Stimulated activated CD8-positive, alpha-beta memory T cell treated with anti-CD3 and anti-CD28 coated beads, Interleukin-12 subunit alpha, Interleukin-12 subunit beta, amount 100 ng/mL, for 24 hours (primary cell): ENCODE results near the gene SNCAIP.

Experiments used
- DNase-seq: peaks from one replicate; pipeline ENCODE4 v3.0.0-alpha.2; 2020; ENCODE audit errors: extremely low read depth

SNCAIP gene

DNA sequence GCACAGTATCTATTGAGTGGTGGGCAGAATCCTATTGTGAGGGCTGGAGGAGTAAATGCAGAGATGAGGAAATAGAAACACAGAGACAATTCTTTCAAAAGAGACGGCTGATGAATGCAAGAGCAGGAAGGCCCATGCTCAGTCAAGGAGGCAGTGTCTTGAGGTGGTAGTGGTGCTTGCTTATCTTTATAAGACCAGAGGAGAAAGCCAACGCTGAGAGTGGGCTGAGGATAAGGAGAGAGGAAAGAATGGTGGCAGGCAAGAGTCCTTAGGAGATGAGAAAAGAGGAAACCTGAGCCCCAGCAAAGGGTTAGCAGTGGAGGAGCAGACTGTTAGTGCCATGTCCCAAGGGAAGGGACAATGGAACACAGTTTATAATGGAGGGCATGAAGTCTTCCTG, 86.0 kb downstream of the SNCAIP start:
- no peak for DNase-seq

DNA sequence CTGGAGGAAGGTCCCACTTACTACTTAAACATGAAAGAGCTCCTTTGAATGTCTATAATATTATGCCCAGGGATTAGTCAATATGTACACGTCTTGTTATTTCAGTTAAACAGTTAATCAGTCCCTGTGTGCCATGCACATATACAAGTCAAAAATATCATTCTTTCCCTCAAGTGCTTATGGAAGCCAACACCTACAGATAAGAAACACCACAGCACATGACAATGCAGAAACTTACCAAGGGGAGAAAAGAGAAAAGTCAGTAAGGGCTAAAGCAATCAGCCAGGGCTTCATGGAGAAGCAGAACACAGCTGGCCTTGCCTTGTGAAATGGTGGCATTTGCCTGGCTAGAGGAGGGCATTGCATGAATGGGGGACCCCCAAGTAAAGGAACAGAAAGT, 88.3 kb downstream of the SNCAIP start:
- no peak for DNase-seq

DNA sequence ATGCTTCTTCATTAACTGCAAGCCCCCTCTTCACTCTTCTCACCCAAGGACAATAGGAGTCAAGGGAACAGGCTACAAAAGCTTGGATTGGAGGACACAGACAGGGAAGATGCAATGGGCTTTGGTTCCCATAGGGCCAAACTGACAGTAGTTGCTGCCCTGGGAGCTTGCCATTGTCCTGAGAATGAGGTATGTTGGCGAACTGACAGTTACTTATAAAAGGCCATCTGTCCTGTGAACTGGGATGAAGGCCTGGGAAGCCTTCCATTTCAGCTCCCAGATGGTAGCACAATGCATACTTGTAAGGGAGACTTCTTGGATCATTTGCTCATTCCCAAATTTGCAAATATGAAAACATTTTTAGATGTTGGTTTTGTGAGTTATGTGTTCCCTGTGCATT, 88.9 kb downstream of the SNCAIP start:
- no peak for DNase-seq

DNA sequence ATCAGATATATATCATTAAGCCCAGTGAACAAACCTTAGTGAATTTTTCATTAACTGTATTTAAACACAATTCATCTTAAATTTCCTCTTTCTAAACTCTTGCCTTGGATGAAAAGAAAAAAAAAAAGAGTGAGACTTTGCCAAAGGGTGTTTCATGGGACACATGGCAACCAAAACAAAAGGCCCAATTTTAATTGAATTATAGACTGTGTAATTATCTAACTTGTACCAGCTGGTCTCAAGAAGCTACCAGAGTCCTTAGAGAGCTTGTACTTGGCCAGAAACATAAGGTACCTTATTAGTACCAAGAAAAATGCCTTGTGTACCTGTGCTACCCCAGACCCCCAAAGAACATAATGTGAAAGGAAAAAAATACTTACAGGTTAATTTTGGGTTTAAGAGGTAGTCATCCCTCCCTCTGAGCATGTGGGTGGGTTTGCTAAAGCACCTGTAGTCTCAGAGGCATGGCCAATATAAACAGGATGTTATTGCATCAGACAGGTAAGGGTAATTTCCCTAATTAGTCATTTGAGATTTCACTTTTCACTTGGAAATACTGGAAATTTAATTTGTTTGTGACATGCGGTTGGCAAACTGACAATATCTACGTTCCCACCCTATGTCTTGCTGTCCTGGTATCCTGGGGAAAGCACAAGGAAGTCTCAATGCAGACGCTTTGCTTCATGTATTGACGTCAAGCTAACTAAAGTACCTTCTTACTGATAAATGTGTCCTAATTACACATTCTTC, 90.1 kb downstream of the SNCAIP start:
- DNase-seq, result no peak

DNA sequence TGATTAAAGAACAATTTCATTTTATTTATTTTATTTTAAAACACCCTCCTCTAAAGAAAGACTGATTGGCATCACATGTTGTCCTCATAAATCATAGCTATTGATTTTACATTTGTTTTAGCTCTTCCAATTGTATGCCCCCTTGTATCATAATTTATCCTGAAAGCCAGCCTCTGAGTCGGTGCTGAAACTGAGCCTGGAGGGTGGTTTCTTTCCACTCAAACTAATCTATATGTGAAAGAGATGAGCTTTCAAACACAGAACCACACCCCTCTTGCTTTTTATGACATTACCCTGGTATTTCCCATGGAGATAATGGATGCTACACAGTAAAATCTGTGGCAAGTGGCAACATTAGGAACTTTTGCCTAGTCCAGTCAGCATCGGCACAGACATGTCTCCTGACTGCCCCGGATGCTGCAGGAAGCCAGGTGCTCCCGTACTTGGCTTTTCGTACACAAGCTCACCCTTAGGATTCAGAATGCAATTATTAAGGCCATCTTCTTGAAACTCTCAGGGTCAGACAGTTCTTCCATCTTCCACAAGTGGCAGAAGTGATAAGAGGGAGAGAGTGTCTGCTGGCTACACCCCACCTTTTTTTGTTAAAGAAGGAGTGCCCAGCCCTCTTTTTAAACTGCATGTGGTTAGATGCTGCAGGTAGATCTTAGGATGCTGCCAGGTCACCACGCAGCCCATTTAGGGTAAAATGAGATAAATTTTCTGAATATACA, 91.1 kb downstream of the SNCAIP start:
- no peak for DNase-seq

DNA sequence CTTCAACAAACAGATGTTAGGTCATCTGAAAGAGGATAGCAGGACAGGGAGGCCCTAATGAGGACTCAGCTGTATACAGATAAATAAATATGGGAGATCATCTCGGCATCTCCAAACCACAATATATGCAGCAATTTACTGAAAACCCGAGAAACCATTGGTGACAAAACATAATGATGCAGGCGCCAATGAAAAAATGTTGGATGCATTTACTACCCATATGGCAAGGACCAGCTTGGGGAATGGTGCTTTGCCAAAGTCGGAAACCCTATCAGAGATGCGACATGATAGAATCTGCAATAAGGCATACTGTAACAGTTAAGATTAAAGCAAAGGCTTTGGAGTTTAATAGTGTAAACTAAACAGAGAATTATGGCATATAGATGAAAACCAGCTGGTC, 92.0 kb downstream of the SNCAIP start:
- no peak for DNase-seq

DNA sequence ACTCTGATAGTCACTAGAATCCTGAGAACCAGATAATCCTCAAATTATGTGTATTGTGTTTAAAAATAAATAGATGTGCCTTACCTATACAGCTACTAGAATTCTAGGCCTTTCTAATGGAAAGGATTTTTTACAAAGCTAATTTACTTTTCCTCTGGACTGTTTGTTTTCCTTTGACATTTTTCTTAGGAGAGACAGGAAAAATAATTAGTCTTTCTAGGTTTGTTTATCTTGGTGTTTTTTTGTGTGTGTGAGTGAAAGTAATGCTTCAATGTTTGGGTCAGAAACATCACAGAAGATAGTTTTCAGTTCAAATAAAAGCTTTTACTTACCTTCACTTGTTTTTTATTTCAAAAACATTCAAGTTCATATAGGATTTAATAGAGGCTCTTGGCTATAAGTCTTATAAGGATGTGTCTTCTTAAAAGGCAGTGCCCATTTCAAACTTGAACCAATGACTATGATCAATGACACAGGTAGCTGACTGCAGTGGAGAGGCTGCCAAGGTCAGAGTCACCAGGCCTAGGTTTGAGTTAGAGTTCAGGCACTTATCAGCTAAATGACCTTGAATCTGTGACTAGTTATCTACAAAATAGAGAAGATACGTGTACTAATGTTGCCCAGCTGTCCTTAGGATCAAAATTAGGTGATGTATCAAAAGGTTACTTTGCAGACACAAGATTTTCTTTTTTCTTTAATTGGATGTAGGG, 92.8 kb downstream of the SNCAIP start:
- no peak for DNase-seq

DNA sequence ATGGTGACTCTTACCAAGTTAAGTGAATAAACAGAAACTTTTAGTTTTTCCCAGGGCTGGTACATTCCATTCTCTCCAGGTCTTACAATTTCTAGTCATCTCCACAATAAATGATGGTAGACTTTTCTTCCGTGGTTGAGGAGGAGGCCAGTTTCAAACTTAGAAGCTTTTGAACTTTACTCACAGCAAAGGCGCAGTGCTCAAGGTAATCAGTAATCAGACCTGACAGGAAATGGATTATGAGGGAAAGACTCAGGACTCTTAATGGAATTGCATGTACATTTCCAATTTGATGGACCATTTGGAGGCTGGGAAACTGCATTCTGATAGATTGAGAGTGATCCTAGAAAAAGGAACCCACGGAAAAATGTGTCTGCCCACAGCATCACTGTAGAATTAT, 93.7 kb downstream of the SNCAIP start:
- no peak for DNase-seq

DNA sequence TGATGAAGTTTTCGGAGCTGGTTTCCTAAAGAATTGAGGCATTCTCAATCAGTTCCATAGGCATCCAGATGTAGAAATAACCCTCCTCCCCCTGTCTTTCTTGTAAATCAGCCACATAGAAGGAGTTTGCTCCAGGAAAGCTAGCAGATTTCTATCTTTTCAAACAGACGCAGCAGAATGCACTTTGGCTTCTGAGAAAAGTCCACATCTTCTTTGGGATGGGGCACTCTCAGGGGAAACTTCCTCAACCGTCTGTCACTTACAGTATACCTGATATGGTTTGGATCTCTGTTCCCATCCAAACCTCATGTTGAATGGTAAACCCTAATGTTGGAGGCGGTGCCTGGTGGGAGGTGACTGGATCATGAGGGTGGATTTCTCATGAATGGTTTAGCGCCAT, 94.1 kb downstream of the SNCAIP start:
- no peak for DNase-seq

DNA sequence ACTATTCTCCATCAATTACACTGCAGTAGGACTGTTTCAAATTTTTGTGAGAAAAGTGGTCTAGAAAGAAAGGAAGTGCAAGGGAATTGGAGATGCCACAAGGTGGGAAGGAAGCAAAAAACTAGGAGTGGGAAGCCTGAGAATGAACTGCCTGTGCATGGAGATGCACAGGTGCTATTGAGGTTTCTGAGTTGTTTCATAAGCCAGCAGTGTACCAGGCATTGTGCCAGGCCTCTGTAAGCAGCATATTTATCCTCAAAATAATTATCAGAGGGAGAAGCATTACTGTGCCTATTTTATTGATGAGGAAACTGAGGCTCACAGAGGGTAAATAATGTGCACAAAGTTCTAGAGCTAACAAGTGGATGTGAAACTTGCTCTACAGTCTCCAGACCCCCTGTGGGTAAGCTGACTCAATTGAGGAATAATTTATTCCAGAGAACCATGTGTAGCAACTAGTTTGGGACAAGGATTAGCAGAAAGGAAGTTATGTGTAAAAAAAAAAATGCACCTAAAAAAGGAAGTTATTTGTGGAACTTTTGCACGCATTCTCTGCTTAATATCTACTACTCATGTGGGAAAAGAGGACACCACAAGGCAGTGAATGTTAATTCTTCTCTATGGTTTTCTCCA, 96.7 kb downstream of the SNCAIP start:
- DNase-seq, result no peak

DNA sequence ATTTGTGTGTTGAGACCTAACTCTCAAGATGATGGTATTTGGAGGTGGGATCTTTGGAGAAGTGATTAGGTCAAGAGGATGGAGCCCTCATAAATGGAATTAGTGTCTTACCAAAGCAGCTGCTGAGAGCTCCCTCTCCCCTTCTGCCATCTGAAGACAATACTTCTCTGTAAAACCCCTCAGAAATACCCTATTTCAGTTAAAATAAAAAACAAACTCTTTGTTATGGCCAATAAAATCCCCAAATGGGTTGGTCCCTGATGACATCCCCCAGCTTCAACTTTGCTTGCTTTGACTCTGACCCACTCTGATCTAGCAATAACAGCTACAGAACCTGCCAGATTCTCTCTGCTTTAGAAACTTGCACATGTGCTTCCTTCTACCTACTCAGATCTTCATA, 100.9 kb downstream of the SNCAIP start:
- DNase-seq, result no peak

DNA sequence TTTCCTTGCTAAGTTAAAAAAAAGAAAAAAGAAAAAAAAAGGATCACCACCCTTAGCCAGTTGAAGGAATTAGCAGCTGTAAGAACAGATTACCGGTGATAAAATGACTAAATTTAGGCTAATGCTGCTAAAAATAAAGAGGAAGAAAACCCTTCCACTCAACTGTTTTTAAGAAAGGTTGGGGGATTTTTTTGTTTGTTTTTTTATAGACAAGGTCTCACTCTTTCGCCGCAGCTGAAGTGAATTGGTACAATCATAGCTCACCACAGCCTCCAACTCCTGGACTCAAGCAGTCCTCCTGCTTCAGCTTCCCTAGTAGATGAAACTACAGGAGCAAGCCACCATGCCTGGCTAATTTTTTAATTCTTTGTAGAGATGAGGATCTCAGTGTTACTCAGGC, 101.7 kb downstream of the SNCAIP start:
- no peak for DNase-seq

DNA sequence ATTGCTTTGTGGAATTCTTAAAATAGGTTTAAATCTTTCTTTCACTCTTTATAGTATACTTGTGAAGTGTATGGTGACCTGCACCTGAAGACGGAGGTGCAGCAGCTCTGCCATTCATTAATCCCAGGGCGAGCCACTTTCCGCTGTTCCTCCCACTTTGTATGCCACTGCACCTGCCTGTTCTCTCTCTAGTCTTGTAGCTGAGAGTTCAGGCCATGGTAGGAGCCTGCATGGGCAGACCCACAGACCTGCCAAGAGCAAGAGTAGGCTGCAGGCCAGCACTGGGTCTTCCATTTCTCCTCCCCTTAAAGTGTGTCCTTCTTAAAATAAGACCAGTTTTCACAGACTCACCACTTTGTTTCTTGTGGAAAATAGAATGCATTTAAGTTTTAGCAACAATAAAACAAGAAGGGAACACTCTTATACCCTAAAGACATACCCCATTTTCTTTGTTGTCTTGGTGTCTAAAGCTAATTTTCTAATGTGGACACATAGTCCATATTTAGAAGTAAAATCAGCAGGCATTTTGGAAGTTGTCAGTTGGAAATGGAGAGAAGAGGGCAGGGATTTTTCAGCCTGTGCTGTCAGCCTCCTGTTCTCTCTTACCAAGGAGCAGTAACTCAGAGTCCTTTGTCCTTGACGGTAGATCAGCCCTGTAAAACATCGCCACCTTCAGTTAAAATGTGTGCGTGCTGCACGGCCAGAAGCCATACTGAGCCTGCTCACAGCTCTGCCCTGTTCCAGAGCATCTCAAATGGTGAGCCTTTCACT, 103.2 kb downstream of the SNCAIP start:
- no peak for DNase-seq

DNA sequence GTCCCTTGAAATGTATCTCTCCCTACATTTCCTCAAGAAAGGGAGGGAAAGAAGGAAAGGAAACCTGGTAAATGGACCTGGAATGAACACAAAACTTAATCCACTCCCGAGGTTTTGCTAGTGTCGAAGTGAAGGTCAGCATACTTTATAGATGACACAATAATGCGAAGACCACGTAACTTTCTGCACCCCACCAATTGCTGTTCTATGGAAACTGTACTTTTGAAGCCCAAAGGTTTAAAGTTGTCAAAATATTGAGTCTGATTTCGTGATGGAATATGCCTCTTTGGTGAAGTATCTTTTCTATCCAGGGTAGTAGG, 103.7 kb downstream of the SNCAIP start:
- no peak for DNase-seq

DNA sequence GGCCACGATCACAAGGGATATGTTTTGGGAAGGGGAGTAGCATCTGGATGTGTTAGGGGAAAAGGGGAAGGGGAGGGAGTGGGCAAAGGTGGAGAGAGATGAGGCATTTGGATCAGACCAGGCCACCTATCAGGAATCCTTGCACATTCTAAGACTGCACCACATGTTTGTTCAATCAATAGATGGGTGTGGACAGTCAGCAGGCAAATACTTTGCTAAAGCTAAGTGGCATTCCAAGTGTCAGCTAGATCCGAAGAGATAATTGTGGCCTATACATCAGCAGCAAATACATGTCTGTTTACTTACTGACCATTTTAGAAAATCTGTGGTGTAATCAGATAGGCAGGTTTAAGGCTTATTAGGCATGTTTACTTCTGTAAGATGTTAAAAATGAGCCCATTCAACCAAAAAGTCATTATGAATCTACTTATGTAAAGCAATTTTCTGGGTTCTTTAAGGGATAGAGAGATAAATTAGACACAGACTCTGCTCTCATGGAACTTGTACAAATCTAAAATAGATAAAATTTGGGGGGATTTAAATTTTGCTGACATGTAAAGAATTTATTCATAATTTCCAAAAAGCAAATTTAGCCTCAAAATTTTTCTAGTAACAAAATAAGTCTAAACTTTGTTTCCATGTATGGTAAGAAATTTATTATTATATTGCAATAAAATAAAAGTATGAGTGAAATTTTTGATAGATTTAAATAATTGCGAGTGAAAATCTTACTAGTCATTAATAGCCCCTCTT, 107.3 kb downstream of the SNCAIP start:
- no peak for DNase-seq

DNA sequence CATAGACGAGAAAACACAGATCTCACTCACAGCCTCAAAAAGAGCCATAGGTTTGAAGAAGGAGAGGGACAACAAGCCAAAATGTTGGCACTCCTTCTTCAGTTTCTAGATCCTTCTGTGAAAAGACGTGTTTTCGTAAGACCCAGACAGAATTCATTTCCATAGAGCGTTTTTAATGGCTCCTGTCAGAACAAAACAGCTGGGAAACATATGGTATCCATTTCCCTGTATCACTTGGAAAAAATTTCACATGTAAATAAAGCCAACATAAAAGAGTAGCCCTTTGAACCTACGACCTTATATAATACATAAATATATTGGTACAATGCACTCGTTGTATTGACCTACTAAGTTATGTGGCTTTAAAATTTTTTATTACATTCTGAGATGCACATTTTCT, 108.1 kb downstream of the SNCAIP start:
- no peak for DNase-seq

DNA sequence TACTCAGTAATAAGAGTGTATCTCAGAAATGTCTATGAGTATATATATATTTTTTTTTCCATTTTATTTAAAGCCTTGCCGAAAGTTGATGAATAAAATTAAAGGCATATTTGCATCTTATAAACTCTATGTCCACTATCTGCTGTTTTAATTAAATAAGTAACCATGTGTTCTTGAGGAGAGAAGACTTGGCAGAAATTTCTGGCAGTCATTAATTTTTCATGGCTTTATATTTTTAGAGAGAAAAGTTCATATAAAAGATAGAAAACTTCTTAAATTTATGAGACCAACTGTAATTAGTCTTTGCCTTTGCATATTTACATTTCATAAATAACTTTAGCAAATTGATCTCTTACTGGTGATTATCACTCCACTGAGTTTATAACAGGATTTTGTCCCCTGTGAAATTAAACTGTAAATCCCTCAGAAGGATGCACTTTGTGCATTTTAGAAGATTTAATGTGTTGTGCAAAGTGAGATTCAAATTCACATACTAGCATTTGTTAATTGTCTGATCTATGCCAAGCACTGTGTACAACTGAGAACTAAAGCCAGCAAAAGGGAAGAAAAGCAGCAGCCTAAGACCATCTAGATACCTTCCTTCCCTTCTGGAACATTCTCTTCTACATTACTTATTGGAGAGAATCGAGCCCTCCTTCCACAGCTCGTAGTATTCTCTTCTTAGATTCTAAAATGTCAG, 108.7 kb downstream of the SNCAIP start:
- no peak for DNase-seq

DNA sequence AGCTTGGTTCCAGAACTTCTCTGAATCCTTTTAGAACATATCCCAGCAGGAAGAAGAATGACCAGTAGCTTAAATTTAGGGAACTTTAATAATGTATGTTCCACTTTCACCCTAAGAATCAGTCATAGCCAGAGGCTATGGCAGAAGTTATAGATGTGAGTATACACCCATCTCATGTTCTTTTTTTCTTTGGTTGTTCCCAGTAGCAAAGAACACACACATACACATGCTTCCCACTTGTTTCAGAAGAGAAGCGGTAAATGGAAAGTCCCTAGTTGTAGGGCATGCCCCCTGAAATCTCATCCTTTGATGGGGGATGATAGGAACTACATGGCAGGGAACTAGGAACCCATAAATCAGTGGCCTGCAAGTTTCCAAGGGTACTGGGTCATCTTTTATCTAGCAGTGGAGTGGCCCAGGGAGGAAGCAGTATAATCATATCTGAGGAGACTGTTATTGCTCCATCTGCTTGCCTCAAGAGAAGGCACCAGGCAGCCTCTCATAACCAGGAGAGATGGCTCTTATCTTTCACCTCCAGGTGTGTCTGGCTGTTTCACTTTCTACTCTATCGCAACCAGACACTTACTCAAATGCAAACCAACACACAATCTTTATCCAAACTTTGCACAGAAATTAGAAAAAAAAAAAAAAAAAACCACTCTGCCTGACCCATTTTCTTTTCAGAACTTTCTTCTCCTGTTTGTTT, 109.5 kb downstream of the SNCAIP start:
- no peak for DNase-seq

DNA sequence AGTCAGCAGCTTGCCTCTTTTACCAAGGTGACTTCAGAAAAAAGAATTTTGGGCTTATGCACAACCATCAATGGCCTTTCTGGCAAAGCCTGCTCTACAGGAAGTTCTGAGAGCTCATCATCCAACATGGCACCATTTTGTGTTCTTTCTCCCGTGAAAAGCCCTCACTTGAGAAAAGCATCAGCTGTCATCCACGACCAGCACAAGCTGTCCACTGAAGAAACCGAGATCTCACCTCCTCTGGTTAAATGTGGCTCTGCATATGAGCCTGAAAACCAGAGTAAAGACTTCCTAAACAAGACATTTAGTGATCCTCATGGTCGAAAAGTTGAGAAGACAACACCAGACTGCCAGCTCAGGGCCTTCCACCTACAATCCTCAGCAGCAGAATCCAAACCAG, 111.2 kb downstream of the SNCAIP start:
- no peak for DNase-seq

DNA sequence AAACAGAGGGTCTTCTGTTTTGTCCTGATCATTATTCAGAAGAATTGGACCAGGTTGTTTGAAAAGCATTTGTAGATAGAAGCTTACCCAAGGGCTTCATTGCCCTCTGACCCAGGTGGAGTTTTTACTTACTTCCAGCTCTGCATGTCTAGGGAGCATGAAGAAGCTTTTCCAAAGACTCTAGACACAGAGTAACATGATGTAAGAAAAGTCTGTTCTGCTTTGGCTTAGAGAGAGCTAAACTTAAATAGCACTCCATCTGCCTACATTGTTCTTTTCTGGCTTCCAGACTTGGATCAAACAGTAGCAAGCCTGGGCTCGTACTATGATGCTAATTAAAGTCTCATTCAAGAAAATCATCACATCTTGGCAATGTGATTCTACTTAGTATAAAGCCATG, 112.1 kb downstream of the SNCAIP start:
- DNase-seq, result no peak
